HG03457 (cell line): ENCODE data around the gene ASAP2.

Source experiments
- ATAC-seq: cut with Tn5 transposase; IDR thresholded peaks from one replicate; pipeline ENCODE4 v1.9.1; 2021; ENCODE audit warnings: moderate number of reproducible peaks; ENCODE audit not compliant: unreplicated experiment

Gene ASAP2

DNA sequence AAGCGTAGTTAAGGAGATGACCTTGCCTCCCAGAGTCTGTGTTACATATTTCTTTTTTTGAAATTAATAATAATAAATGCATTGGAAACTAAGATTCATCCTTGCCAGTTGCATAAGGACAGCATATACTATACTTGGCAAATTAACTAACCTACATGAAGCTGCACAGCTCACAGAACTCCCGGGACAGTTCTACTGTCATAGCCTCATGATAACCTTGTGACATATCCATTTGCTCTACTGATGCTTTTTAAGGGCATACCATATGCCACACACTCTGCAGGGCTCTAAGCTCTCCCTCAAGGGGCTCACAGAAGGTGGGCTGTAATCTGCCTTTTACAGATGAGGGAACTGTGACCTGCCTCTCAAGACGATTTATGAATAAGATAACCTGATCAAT lies 212.9 kb downstream of the ASAP2 start:
- no peak for ATAC-seq

DNA sequence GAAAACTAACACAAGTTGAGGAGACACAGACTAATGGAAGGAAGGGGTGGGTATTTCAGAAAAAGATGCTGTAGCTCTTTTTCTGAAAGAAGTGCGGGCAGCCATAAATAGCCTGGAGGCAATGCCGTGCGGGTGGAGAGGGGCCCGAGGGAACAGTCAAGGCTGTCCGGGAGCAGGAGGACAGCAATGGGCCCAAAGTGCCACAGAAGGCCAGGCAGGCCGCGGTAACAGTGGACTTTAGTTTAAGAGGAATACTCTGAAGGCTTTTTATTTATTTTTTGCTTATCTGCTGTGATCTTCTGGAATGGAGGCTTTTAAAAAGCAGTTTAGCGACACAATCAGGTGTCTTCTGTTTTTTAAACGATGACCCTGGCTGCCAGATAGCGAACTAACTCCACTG lies 213.9 kb downstream of the ASAP2 start:
- ATAC-seq, result no peak

DNA sequence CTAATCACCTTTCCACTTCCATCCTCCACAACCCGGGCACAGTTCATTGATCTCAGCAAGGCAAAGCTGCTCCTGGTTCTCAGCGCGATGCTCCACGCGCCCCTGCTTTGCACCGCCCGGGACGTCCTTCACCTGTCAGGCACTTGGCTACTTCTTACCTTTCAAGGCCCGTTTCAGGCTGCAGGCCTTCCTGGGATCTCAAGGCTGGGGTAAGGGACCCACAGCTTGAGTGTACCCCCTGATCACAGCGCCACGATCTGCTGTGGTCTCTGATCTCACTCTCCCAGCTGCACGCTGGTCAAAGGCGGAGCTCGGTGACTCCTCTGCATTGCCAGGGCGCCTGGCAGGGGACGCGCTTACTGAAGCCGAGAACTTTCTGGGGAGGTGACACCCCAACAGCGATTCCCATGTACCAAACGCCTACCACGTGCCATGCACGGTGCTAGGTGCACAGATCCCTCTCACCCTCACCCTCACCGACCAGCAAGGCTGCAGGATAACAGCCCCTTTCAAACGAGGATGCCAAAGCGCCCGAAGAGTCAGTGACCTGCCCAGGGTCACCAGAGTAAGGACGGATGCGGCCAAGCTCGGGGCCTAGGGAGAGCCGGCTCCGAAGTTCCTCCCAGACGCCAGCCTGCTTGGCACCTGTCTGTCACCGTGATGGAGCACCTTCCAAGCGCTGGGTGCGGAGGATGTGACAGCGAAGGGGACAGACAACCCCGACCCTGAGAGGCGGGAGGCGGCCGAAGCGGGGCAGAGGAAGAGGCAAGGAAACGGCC lies 215.9 kb downstream of the ASAP2 start:
- peak; percentile 28 for ATAC-seq

DNA sequence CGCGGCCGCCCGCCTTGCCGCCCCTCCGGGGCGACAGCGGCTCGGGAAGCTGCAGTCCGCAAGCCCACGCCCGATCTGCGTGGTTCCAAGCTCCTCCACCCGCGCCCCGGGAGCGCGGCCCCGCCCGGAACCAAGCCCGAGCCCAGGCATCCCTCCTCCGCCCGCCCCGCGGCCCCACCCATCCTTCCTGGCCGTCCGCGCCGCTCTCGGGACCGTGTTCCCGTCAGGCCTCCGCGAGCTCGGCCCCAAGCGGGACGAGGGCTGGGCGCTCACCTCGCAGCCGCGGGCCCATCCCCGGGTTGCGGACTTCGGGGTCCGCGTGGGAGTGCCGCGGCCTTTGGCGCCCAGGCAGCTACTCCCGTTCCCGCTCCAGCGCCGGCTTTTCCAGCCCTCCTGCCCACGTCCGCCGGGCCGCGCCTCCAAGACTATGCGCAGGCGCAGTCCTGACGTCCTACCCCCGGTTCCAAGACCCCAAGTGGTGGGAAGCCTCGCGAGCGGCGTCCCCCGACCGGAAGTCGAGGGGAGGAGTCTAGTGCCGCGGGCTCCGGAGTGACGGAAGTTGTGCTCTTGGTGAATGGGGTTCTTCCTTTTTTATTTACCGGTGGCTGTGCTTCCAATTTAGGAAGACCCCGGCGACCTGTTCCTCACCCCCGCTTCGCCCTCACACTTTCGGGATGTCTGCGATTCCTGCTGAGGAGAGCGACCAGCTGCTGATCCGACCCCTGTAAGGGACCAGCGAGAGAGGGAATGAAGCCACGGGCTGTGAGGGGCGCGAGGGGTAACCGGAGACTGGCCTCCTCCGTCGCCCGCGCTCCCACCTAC lies 216.7 kb downstream of the ASAP2 start, which contains the start of the genes CPSF3 and ITGB1BP1:
Gene CPSF3 (plus strand): TSS at position 555 of the 822 bp plus-strand sequence. CDS start 120 bp downstream, at position 675.
Gene ITGB1BP1 (minus strand): TSS at position 429 of the 822 bp plus-strand sequence. CDS start 4,831 bp downstream, outside the sequence.
- peak; percentile 66 for ATAC-seq

- peak; percentile 2 for ATAC-seq
Observed at GRCh38 chr2:9423922-9424272, 217.3 kb downstream of the ASAP2 start.

- no peak for ATAC-seq
Observed at GRCh38 chr2:9424447-9425164, 218.0 kb downstream of the ASAP2 start.

- ATAC-seq, result no peak
Observed at GRCh38 chr2:9428965-9429577, 222.5 kb downstream of the ASAP2 start.

DNA sequence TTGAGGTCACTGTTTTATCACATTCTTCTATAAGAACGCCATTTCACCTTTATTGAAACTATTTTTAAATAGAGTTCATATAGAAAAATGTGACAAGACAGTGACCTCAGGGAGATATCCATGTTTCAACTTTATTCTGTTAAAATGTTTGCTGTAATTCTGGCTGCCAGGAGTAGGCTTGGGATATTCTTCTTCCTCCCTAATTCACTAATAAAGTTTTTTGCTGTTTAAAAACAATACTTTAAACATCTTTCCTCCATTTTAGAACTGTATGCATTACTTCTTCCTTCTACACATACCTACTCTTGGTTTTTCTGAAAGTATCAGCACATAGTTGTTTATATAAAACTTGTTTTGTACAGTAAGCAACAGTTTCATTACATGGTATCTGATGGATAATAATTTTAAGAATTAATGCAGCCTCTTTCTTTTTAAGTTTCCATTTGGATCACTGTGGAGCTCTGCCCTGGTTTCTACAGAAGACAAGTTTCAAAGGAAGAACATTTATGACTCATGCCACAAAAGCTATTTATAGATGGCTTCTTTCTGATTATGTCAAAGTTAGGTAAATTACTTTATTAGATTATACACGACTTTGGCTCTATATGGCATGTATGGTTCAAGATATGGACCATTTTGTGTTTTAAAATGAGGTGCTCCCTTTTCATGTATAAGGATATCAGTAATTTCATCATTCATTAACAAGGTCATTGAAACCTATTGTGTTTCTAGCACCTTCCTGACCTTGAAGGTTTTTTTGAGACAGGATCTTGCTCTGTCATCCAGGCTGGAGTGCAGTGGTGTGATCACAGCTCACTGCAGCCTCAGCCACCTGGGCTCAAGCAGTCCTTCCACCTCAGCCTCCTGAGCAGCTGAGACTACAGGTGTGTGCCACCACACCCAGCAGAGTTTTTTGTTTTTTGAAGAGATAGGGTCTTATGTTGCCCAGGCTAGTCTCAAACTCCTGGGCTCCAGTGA lies 224.0 kb downstream of the ASAP2 start:
- ATAC-seq, result no peak

GRCh38 chr2:9434489-9434888 lies 227.9 kb downstream of the ASAP2 start:
- ATAC-seq, result no peak

- no peak for ATAC-seq
Observed at GRCh38 chr2:9439536-9439935, 232.9 kb downstream of the ASAP2 start.

DNA sequence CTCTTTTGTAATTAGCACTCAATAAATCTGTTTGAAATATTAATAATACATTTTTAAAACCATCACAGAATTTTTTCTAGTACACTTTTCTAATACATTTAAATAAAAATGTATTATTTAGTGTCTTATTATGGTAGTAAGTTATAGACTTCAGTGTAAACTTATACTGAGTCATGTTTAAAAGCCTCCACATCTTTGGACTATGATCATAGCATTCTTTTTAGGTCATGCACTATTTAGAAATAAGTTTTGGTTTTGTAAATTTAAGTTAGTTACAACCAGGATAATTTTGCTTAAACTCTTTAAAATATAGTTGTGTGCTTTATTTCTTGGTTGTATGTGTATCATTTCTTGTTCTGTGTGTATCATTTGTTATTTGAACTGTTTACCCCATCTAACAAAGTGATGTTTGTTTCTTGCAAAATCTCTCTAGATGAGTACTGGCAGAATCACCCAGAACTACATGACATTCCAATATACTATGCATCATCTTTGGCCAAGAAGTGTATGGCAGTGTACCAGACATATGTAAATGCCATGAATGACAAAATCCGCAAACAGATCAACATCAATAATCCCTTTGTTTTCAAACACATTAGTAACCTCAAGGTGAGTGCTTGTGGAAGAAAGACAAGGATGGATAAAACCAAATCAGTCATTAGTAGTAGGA lies 233.6 kb downstream of the ASAP2 start:
- no peak for ATAC-seq

- no peak for ATAC-seq
Observed at GRCh38 chr2:9441556-9441955, 234.9 kb downstream of the ASAP2 start.

DNA sequence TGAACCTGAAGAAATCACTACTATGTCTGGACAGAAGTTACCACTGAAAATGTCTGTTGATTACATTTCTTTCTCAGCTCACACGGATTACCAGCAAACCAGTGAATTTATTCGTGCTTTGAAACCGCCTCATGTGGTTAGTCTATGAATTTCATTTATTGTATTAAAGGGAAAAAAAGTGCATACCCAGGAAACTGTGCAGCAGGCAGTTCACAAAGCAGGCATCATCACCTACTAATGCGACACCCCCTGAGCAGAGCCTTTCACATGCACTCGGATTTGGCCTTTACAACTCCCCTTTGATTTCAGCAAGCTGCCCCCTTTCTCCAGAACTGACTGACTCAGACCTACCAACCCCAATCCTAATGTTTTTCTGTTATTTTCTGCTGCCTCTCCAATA lies 236.9 kb downstream of the ASAP2 start:
- no peak for ATAC-seq

GRCh38 chr2:9445089-9445488 lies 238.5 kb downstream of the ASAP2 start:
- no peak for ATAC-seq

- ATAC-seq, result no peak
Observed at GRCh38 chr2:9451231-9451630, 244.6 kb downstream of the ASAP2 start.
